Measurements from ENCODE around the gene SH2B3.
"Not testable (repeated sequence)": the region's sequence is repeated elsewhere in the genome, so short reads cannot be mapped to it uniquely, and the experiment has no call there.

Gene SH2B3

DNA sequence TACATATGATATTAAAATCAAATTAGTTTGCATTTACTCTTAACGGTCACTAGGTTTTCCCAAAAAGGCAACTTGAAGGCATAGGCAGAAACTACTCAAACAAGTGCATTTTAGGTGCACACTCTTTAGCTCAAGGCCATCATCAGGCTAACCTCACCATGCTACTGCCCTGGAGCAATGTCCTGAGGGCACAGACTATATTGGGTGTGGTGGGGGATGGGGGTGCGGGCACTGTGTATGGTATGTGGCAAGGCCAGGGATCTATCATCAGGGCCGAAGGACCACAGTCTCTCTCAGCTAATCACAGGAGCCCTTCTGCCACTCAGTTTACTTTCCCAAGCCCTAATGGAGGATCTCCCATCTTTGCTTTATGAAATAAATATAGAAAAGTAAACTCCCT is 51.9 kb downstream of the SH2B3 start:
- TF ChIP-seq, protein P1, sequence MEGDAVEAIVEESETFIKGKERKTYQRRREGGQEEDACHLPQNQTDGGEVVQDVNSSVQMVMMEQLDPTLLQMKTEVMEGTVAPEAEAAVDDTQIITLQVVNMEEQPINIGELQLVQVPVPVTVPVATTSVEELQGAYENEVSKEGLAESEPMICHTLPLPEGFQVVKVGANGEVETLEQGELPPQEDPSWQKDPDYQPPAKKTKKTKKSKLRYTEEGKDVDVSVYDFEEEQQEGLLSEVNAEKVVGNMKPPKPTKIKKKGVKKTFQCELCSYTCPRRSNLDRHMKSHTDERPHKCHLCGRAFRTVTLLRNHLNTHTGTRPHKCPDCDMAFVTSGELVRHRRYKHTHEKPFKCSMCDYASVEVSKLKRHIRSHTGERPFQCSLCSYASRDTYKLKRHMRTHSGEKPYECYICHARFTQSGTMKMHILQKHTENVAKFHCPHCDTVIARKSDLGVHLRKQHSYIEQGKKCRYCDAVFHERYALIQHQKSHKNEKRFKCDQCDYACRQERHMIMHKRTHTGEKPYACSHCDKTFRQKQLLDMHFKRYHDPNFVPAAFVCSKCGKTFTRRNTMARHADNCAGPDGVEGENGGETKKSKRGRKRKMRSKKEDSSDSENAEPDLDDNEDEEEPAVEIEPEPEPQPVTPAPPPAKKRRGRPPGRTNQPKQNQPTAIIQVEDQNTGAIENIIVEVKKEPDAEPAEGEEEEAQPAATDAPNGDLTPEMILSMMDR (IDR thresholded peaks at IDR 0.05; ENCODE audit: low read depth, low read length), result no peak
- no peak overlapping the region for H3K4me3 ChIP-seq (ENCODE audit: low read depth, low read length)

DNA sequence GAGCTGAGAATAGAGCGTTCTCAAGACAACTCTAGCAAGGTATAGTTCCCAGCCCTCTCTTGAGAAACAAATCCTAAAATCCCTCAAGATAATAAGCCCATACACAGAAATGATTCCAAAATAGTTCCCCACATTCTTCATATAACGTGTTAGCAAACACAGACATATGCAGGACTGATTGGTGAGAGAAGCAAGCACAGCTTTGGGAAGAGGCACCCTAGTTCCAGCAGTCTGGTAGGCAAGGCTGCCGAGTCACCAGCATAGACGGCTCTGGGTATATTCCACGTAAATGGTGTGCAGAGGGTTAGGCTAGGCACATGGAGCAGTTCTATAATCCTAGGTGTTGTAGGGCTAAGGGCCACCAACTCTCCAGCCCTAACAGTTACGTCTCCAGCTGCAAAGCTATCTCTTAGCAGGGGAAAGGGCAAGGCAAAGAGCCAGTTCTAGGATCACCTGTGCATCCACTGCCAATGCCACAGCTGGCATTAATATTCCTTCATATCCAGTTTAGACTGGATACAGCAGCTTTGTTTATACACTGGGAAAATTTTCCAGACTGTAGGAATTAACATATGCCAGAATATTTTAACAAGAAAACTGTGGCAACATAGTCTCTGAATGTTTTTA is 52.9 kb downstream of the SH2B3 start:
- TF ChIP-seq, protein P1 (IDR thresholded peaks at IDR 0.05; ENCODE audit: low read depth, low read length), result no peak

DNA sequence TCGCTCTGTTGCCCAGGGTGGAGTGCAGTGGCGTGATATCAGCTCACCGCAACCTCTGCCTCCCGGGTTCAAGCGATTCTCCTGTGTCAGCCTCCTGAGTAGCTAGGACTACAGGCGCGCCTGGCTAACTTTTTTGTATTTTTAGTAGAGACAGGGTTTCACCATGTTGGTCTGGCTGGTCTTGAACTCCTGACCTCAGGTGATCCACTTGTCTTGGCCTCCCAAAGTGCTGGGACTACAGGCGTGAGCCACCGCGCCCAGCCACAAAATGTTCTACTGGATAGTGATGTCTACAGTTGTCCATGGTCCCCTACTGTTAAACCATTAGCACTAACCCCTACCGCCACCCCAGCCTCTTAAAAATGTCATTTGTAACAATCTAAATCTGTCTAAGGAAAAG is 54.4 kb downstream of the SH2B3 start:
- H3K4me3 ChIP-seq (ENCODE audit: low read depth, low read length), result not testable (repeated sequence)

More for the DNA sequence above, 52.9 kb downstream of the SH2B3 start:
- no peak overlapping the region for H3K4me3 ChIP-seq (ENCODE audit: low read depth, low read length)

GRCh38 chr12:111462210-111462769 is 56.6 kb downstream of the SH2B3 start:
- TF ChIP-seq, protein P1 (IDR thresholded peaks at IDR 0.05; ENCODE audit: low read depth, low read length), result no peak
- no peak overlapping the region for H3K4me3 ChIP-seq (ENCODE audit: low read depth, low read length)

DNA sequence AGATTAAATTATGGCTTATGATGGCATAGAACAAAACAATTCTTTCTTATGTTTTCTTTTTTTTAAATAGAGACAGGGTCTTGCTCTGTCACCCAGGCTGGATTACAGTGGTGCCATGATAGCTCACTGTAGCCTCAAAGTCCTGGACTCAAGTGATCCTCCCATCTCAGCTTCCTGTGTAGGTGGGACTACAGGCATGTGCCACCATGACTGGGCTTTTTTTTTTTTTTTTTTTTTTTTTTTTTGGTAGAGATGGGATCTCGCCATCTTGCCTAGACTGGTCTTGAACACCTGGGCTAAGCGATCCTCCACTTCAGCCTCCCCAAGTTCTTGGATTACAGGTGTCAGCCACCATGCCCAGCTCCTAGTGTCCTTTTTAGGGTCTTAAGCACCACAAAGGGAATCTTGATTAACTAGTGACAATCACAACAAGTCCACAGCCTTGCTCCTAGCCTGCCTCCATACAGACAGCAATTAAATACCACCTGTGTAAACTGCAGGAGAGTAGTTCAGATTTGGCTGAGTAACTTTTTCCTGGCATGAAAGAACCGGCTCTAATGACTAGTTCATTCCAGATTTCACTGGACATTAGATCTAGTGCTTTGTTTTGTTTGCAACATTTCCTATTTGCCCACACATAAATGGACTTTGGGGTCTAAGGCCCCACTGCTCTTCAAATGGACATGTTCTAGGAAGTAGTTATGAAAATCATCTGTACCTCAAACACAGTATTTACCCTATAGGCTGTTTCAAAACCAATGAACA is 61.6 kb downstream of the SH2B3 start:
- TF ChIP-seq, protein P1 (IDR thresholded peaks at IDR 0.05; ENCODE audit: low read depth, low read length), result no peak
- no peak overlapping the region for H3K4me3 ChIP-seq (ENCODE audit: low read depth, low read length)

DNA sequence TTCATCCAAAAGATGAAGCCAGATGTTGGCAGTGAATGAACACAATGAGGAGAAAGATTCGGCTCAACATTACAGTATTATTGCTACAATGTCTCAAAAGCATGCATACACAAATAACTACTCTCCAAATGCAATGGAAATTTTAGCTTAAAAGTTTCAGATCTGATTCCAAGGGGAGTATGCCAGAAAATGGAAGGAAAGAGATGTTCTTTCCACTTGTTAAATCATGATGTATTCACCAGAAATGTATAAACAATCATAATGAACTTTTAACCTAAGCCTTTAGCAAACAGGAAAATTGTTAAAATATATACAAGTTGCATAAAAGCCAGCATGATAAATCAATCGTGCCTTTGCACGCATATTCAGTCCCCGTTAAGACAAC is 62.1 kb downstream of the SH2B3 start:
- TF ChIP-seq, protein P1 (IDR thresholded peaks at IDR 0.05; ENCODE audit: low read depth, low read length), result no peak
- H3K4me3 ChIP-seq (ENCODE audit: low read depth, low read length), result no peak overlapping the region

GRCh38 chr12:111469401-111469800 is 63.7 kb downstream of the SH2B3 start:
- TF ChIP-seq, protein P1 (IDR thresholded peaks at IDR 0.05; ENCODE audit: low read depth, low read length), result no peak
- no peak overlapping the region for H3K4me3 ChIP-seq (ENCODE audit: low read depth, low read length)

Data from WI38 (cell line).